Thyroid gland (tissue), 4 donors: Measurements from ENCODE around the gene KRT79.

Source experiments
- CTCF ChIP-seq, 6 experiments: fragments of 200-600 bp in 3 of 6; fragments of 450-650 bp in 3 of 6; sonication (generic) in 3 of 6; IDR thresholded peaks; one replicate each; pipeline ENCODE4 v1.5.1; 2016 to 2019; ENCODE audit warnings: antibody characterized with exemption in 6 of 6, mild to moderate bottlenecking in 2 of 6, inconsistent platforms in 1 of 6, moderate library complexity in 1 of 6
- POLR2A ChIP-seq, 2 donors: fragments of 450-650 bp; IDR thresholded peaks; one replicate each; pipeline ENCODE4 v1.6.1; 2017; ENCODE audit warnings: antibody characterized with exemption in 2 of 2, mild to moderate bottlenecking in 2 of 2, moderate library complexity in 1 of 2

- TF ChIP-seq CTCF (IDR thresholded peaks at IDR 0.05): no peak
- TF ChIP-seq POLR2A (IDR thresholded peaks at IDR 0.05): no peak
Observed at GRCh38 chr12:52784909-52785308, 49.2 kb downstream of the KRT79 start.
